Hematopoietic multipotent progenitor cell treated with erythropoietin and hydrocortisone succinate and interleukin-3 and kit ligand, for 8 days (in vitro differentiated cells): Measurements from ENCODE around the gene ZNF213.
"Not testable (repeated sequence)": the region's sequence is repeated elsewhere in the genome, so short reads cannot be mapped to it uniquely, and the experiment has no call there.

Source experiments
- DNase-seq: peaks from one replicate; pipeline ENCODE4 v3.0.0-alpha.2; 2015

The ZNF213 gene

DNA sequence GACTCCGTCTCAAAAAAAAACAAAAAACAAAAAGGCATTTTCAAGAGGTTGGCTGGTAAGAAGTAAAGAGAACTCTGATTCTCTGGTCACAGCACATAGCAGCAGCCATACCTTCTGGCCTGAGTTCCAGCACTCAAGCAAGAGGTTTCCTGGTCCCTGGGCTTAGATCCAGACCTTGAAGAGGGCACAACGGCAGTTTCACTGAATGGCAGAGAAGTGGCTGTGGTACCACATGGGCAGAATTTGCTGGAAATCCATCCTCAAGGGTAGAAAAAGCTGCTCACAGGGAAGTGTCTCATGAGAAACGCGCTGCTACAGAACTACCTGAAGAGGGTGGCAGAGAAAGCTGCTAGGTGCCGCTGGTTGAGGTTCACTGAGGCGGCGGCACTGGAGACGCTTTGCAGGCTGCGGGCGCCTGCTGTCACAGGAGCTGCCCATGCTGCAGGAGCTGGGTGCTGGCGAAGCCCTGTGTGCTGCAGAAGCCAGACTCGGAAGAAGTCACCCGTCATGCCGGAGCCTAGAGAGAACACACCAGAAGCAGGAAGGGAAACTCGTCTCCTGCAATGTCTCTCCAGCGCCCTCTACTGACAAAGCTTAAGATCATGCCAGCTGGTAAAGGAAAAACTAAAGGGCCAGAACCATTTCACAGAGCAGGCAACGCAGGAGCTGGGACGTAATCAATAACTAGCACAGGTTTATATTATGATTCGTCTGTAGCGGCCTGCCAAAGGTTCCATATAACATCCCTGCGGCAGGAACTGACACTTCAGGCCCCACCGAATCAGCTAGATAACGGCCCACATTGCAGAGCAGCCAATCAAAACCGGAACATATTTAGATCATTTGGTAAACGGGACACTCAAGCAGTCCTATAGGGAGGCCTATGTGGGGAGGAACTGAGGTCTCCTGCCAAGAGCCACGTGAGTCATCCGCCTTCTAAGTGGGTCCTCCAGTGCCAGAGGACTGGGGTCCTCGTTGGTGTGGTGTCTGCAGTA is 5.4 kb upstream of the ZNF213 start:
- DNase-seq = peak; percentile 92

DNA sequence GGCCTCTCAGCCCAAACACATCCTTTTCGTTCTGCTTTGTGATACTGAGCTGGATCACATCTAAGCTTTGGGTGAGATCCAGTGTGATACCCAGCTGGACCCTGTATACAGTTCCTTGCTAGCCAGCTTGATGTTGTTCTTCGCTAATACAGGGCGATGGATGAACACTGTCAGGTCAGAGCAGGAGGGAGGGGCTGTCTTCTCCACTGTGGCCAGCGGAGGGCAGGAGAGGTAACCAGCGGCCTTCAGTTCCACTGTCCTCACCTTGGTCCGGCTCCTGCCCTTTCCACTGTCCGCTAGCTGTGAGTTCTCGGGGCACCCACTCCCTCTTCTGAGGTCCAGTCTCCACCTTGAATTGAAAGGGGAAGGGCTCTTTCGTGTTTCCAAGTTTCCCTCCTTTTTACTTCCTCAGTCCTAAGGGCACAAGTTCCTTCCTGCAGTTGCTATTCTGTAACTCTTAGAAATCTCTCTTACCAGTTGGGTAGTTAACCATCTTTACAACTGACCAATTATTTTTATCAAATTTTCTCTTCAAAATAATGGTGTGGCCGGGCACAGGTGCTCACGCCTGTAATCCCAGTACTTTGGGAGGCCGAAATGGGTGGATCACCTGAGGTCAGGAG is 3.0 kb upstream of the ZNF213 start:
- DNase-seq = peak; percentile 63

GRCh38 chr16:3133844-3134243 is 985 bp upstream of the ZNF213 start:
- DNase-seq = peak; percentile 35

DNA sequence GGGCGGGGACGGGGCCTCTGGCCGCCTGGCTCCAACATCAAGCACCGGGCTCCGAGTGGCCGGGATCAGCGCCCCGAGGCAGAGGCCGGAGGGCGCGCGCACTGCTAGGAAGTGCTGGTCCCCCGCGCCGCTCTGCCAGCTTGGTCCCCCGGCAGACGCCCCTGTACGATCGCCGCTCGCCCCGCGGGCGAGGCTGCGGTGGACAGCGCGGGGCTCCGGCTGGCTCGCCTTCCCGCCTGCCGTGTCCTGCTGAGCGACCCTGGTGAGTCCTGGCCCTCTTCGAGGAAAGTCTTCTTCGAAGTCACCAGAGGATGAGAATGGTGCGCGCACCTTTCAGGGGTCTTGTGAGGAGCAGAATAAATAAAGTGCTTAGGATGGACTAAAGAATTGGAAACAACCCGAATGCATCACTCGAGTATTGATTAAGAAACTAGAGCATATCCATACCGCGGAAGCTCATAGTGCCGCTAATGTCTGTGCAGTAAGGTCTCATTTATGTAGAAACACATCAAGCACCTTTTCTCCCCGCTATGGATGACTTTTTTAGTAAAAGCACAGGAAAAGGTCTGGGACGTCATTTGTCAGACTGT is 392 bp downstream of the ZNF213 start:
- DNase-seq = peak; percentile 40

- DNase-seq = no peak
Measured at GRCh38 chr16:3137267-3137666, 2.4 kb downstream of the ZNF213 start.

GRCh38 chr16:3138342-3138741 is 3.5 kb downstream of the ZNF213 start:
- DNase-seq = no peak

DNA sequence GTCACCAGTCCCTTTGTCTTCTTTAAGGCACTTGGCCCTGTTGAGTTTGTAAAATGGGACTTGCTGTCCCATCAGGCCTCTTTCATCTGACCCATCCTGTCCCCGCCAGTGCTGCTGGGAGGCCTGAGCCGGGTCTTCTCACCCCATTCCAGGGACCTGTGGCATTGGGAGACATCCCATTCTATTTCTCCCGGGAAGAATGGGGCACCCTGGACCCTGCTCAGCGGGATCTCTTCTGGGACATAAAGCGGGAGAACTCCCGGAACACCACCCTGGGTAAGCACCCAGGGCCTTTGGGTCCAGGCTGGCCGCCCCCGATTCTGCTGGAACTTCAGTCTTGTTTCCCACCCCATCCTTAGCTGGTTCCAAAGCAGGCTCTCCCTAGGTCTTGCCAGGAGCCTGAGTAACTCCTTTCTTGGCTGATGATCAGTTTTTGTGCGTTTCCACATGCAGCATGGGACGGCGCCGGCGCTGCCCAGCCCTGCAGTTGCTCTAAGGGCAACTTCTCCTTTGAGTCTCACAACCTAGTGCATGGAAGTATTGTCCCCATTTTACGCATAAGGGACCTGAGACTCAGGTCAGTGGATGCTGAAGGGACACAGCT is 4.1 kb downstream of the ZNF213 start:
- no peak for DNase-seq

- DNase-seq = not testable (repeated sequence)
Measured at GRCh38 chr16:3139561-3139960, 4.7 kb downstream of the ZNF213 start.

DNA sequence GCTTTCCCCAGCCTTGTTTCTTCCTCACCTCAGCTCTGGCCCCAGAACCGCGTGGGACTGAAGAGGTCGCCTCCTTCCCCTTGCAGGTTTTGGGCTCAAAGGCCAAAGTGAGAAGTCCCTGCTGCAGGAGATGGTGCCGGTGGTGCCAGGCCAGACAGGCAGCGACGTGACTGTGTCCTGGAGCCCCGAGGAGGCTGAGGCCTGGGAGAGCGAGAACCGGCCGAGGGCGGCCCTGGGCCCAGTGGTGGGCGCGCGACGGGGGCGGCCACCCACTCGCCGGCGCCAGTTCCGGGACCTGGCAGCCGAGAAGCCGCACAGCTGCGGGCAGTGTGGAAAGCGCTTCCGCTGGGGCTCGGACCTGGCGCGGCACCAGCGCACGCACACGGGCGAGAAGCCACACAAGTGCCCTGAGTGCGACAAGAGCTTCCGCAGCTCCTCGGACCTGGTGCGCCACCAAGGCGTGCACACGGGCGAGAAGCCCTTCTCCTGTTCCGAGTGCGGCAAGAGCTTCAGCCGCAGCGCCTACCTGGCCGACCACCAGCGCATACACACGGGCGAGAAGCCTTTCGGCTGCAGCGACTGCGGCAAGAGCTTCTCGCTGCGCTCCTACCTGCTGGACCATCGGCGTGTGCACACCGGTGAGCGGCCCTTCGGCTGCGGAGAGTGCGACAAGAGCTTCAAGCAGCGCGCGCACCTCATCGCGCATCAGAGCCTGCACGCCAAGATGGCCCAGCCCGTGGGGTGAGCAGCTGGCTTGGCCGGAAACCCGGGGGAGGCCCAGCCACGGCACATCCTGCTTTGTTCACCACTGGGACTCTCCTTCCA is 6.0 kb downstream of the ZNF213 start:
- no peak for DNase-seq

GRCh38 chr16:3141781-3142311 is 7.0 kb downstream of the ZNF213 start:
- no peak for DNase-seq

GRCh38 chr16:3142327-3142726 is 7.5 kb downstream of the ZNF213 start:
- DNase-seq = no peak

DNA sequence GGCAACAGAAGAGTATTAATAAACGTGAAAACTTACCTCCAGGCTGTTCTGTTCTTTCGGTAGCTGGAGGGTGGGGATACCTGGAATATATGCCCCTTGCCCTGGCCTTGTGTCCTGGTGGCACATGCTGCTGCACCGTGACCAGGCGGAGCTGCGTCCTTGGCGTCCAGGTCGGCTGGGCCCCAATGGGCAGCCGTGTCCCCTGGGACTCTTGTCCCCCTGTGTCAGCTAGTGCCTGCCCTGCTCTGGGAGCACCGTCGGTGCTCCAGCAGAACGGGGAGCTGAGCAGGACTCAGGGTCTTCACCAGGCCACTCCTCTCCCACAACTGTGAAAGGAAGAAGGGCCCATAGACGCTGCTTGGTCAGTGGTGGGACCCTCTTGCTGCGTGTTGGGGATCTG is 7.9 kb downstream of the ZNF213 start:
- DNase-seq = no peak

DNA sequence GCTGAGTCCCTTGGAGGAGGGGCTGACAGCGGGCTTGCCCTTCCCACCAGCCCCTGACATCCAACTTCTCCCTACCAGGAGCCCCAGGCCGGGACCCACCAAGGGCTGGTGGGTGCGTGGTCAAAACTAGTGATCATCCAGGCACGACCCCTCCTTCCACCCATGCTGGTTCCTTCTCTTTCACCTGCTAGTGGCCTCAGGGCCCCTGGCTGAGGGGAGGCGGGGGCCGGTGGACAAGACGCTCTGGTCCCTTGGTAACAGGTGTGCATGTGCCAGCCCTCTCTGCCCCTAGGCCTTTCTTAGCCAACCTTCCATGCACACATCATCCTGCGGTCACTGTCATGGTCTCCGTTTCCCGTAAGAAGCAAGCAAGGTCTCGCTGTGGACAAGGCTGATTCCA is 8.4 kb downstream of the ZNF213 start:
- no peak for DNase-seq

DNA sequence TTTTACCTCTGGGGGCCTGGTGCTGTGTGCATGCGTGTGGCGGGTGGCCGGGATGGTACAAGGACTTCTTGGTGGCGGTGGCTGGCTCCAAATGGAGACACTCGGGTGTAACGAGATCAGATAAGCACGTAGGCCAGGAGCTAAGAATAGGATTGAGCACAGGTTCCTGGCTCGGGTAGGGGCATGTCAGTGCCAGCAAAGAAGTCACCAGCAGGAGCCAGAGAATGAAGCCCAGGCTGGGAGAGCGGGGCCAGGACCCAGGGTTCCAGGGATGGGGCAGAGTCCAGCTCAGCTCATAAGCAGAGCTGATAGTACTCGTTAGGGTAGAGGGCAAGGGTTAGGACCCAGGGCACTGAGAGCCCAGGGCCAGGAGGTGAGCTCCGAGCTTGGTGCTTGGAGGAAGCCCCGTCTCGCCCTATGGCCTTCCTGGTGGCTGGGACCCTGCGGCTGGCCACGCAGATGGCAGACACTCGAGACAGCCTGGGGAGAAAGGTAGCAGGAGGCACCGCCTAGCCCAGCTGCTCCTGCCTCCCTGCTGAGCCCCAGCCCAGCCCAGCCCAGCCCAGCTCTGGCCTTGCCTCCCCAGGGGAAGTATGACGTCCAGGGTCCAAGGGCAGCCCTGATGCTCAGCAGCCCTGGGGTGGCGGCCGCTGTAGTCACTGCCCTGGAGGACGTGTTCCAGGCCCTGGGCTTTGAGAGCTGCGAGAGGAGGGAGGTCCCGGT is 8.9 kb downstream of the ZNF213 start:
- DNase-seq = no peak

DNA sequence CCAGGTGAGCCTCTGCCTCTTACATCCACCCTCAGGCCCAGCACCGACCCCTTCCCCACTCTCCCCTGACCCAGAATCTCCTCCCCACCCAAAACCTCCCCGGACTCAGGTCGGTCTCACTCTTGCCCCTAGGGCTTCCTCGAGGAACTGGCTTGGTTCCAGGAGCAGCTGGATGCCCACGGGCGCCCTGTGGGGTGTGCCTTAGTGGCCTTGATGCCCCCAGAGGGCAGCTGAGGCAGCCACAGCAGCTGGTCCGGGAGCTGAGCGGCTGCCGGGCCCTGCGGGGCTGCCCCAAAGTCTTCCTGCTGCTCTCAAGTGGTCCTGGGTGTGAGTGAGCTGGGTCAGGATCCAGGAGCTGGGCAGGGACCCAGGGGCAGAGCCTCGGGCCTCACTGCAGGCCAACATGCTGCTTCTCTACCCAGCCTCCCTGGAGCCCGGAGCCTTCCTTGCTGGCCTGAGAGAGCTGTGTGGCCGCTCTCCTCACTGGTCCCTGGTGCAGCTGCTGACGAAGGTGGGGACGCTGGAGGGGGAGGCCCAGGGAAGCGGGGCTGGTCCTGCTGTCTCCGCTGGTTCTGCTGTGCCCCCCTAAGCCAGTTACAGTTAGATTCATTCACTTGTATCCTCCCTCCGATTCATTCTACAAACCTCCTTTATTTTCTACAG is 9.6 kb downstream of the ZNF213 start:
- DNase-seq = no peak

DNA sequence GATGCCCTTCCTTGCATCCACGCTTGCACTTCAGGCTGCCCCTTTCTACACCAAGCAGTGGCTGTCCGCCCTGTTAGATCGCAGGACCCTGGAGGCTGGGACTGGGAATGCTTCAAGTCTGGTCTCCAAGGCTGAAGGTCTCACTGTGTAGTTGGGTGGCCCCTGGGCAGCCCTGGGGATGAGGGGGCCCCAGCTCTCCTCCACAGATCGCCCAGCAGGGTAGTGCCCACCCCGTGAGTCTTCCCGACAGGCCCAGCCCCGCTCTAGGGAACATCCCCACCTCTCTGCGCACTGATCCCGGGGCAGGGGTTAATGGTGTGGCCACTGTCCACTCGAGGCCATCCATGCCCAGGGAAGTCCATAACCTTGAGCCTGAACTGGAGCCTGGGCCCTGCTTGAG is 10.3 kb downstream of the ZNF213 start:
- no peak for DNase-seq

GRCh38 chr16:3145660-3146059 is 10.8 kb downstream of the ZNF213 start:
- no peak for DNase-seq

DNA sequence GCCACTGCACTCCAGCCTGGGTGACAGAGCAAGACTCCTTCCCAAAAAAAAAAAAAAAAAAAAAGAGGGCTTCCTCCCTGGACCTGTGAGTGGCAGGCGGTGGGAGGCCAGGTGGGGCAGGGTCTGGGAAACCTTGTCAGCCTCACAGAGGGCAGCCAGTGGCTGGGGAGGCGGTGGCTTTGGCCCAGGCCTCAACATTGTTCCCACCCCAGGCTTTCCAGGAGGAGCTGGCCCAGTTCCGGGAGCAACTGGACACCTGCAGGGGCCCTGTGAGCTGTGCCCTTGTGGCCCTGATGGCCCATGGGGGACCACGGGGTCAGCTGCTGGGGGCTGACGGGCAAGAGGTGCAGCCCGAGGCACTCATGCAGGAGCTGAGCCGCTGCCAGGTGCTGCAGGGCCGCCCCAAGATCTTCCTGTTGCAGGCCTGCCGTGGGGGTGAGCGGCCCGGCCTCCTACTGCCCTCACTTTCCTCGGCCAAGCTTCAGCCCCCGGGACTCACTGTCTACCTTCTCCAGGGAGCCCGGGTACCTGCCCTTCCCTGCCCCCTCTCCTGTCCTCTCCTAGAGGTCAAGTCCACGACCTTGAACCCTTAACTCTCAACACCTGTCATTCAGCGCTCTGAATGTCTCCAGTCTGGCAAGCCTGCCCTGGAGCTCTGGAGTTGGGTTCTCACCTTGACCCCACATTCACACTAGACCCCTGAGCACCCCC is 12.4 kb downstream of the ZNF213 start:
- DNase-seq = no peak

GRCh38 chr16:3147757-3148104 is 12.9 kb downstream of the ZNF213 start:
- DNase-seq = no peak
